Measurements from ENCODE around the gene KRT6B. TPM values are rescaled to one million over a fixed set of nuclear protein-coding genes. Genes with fewer than 3 reads are reported as not detected.
"Not testable (repeated sequence)": the region's sequence is repeated elsewhere in the genome, so short reads cannot be mapped to it uniquely, and the experiment has no call there.

The KRT6B gene
- total RNA-seq, 1 donor from 2014 or later, result 0.34 TPM

DNA sequence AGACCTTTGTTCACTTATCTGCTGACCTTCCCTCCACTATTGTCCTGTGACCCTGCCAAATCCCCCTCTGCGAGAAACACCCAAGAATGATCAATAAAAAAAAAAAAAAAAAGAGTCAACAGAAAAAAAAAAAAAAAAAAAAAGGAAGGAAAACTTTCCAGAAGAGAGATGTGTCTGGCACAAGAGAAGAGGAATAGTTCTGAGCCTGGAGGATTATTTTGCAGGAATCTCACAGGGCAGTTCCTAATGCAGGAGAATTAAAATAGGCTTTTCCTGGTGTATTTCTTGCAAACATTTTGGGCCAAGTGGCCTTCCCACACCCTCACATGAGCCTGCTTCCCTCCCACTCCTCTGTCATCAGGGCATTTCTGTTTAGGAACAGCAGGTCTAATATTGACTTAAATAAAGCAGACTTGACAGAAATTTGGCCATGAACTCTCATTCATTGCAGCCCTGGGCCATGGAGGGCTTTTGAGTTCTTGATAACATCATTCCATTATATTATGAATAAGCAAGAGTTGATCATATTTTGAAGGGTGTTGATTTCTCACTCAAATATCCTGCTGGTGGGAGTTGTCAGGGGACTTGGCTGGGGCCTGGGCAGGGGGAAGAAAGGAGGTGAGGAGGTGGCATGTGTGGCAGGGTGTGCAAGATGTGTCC, 41.2 kb downstream of the KRT6B start:
- DNase-seq, result not testable (repeated sequence)

- no peak for DNase-seq
These were observed 44.0 kb downstream of the KRT6B start for GRCh38 chr12:52407918-52408317.

DNA sequence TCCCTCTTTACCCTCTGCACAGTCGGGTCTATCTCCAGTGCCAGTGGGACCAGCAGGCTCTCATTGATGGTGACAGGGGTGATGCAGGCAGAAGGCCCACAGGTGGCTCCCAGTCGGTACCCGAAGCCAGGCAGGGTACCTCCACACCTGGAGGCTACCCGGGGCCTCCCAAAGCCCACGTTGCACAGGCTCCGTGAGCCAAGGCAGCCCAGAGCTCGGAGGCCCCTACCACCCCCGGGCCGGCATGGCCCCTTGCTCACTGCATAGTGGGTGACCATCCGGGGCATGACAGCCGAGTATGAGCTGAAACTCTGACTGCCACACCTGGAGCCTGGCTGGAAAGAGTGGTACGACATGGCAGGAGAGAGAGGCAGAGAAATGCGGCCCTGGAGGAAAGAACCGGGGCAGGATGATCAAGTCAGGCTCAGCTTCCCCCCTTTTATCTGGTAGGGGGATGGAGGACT, 46.0 kb downstream of the KRT6B start, which contains the start of gene KRT82:
TSS of gene KRT82 (minus strand) at position 414 of the 464 bp plus-strand sequence. CDS start at position 356, 58 bp downstream.
- no peak for DNase-seq

- no peak for DNase-seq
These were observed 47.0 kb downstream of the KRT6B start for GRCh38 chr12:52404951-52405350.

DNA sequence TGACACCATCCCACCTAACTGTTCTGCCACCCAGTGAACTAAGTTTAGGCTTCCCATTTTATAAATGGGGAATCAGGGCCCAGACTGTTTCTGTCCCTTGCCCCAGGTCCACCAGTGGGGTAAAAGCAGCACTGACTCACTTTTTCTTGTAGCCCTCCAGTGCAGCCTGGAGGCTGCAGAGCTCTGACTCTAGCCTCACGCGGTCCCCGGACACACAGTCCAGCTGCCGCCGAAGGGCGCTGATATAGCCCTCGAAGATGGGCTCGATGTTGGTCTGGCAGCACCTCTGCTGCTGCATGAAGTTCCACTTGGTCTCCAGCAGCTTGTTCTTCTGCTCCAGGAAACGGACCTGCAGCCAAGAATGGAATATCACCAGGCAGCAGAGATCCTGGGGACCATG, 48.4 kb downstream of the KRT6B start:
- no peak for DNase-seq

- DNase-seq, result no peak
These were observed 48.9 kb downstream of the KRT6B start for GRCh38 chr12:52402873-52403540.

- DNase-seq, result no peak
These were observed 49.6 kb downstream of the KRT6B start for GRCh38 chr12:52402377-52402776.

GRCh38 chr12:52401926-52402325, 50.0 kb downstream of the KRT6B start:
- no peak for DNase-seq

DNA sequence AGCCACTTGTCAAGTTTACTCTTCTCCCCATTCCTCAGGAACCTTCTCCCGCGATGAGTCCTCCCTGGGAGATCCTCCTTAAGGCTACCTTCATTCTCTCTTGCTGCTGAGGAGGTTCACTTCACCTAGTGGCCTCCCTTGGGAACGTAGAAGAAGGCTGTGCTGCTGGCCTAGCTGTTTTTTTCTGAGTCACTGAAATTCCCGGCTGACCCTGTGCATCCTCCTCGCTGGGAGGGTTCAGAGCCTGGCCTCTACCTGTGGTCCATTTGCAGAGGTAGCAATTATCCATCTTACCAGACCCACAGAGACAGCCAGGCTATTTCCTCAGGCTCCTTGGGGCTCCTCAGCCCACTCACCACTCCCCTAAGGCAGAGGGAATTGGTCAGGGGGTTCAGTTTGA, 50.4 kb downstream of the KRT6B start:
- no peak for DNase-seq

DNA sequence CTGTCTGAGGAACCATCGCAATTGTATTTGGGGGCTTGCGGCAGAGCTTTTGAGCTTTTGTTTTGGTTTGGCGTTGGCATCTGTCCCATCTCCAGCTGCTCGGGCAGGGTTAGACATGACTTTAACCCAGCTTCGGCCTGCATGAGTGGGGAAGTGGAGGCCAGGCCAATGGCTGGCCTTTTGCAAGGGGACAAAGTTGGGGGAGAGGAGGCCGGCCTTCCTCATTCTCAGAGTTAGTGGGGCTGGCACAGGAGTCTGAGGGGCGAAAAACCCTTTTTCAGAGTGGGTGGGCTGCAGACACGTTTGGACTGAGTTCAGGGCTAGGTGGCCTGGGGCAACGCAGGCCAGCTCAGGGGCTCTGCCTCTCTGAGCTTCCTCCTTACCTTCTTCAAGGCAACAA, 51.0 kb downstream of the KRT6B start:
- no peak for DNase-seq

- no peak for DNase-seq
These were observed 52.2 kb downstream of the KRT6B start for GRCh38 chr12:52399756-52400155.

GRCh38 chr12:52398176-52398575, 53.8 kb downstream of the KRT6B start:
- DNase-seq, result no peak

- DNase-seq, result no peak
These were observed 55.3 kb downstream of the KRT6B start for GRCh38 chr12:52396656-52397055.

Other genes starting within 250 kb of the KRT6B start
- 19.2 and 53.6 TPM in 2 replicates for gene KRT7, start 218.9 kb downstream of the KRT6B start, total RNA-seq
- gene KRT86, start 177.5 kb downstream of the KRT6B start, total RNA-seq, result not detected in 2 replicates
- 0.05 TPM in 1 of 2 replicates, not detected in the other for gene KRT81, start 160.6 kb downstream of the KRT6B start, total RNA-seq
- gene KRT83, start 130.7 kb downstream of the KRT6B start, total RNA-seq, result not detected in 2 replicates
- gene KRT85, start 84.7 kb downstream of the KRT6B start, total RNA-seq, result not detected in 2 replicates
- not detected in 2 replicates for gene KRT84, start 66.5 kb downstream of the KRT6B start, total RNA-seq
- not detected in 2 replicates for gene KRT82, start 45.8 kb downstream of the KRT6B start, total RNA-seq
- not detected in 2 replicates for gene KRT75, start 17.8 kb downstream of the KRT6B start, total RNA-seq
- gene KRT6C, start 21.7 kb upstream of the KRT6B start, total RNA-seq, result not detected in 2 replicates
- 0.47 and 1.9 TPM in 2 replicates for gene KRT6A, start 41.1 kb upstream of the KRT6B start, total RNA-seq
- gene KRT5, start 68.2 kb upstream of the KRT6B start, total RNA-seq, result 0.42 and 2.7 TPM in 2 replicates
- gene KRT71, start 101.0 kb upstream of the KRT6B start, total RNA-seq, result not detected in 2 replicates
- not detected in 2 replicates for gene KRT74, start 121.7 kb upstream of the KRT6B start, total RNA-seq
- not detected in 2 replicates for gene KRT72, start 149.3 kb upstream of the KRT6B start, total RNA-seq
- gene KRT73, start 166.4 kb upstream of the KRT6B start, total RNA-seq, result not detected in 2 replicates
- gene KRT2, start 200.1 kb upstream of the KRT6B start, total RNA-seq, result not detected in 2 replicates
- gene KRT1, start 228.3 kb upstream of the KRT6B start, total RNA-seq, result not detected in 2 replicates

Data from dermis blood vessel endothelial cell (primary cell).